ENCODE results near the gene TCP1. TPM values are rescaled to one million over a fixed set of nuclear protein-coding genes. Genes with fewer than 3 reads are reported as not detected.

Gene TCP1
- total and polyA plus RNA-seq, 2 donors (not counting 3 experiments of a cell fraction or from before 2014, with no cell fraction given): 168 to 302 TPM

GRCh38 chr6:159830501-159831372 is 41.3 kb upstream of the TCP1 start:
- Histone ChIP-seq H3K27me3 (ENCODE audit: control insufficient read depth in 2 of 2, insufficient read depth in 2 of 2, low read length in 2 of 2) (no peaks in the 10 kb centered on the region), H3K4me1 (ENCODE audit: control insufficient read depth, extremely low read depth, insufficient read depth, low read length) (peaks cover 5% of the 10 kb centered on the region), H3K9me3 (replicated peaks; ENCODE audit: control insufficient read depth, insufficient read depth, low read length) (no peaks in the 10 kb centered on the region), H3K4me3 (replicated peaks in 1 of 3; ENCODE audit: insufficient read depth in 1 of 3, low read depth in 1 of 3, low read length in 3 of 3) (no peak overlapping the region), H3K4me2 (ENCODE audit: insufficient read depth, low read length) (no peak overlapping the region), H3K79me2 (ENCODE audit: control insufficient read depth, insufficient read depth, low read length) (no peaks in the 10 kb centered on the region), H3K9me1 (replicated peaks; ENCODE audit: control insufficient read depth, extremely low read depth, insufficient read depth, low read length) (no peaks in the 10 kb centered on the region), H3K27ac (ENCODE audit: insufficient read depth, low read depth, low read length) (no peak overlapping the region), H3K36me3 (ENCODE audit: control insufficient read depth in 2 of 2, extremely low read depth in 1 of 2, insufficient read depth in 2 of 2, low read length in 2 of 2) (no peaks in the 10 kb centered on the region), H3K9ac (replicated peaks; ENCODE audit: extremely low read depth, insufficient read depth, low read length) (no peak overlapping the region), H4K20me1 (replicated peaks; ENCODE audit: control insufficient read depth, extremely low read depth, insufficient read depth, low read length) (no peaks in the 10 kb centered on the region), H2AFZ (ENCODE audit: low read depth, low read length) (no peak overlapping the region)
- intact Hi-C loops (cut with micrococcal nuclease): no loop called here
- POLR2A ChIA-PET: no interaction called here
- no peak for DNase-seq (ENCODE audit: low read depth, low spot score)
- BruUV-seq (replicated peaks): no TSS peak
- TF ChIP-seq EZH2 (IDR thresholded peaks at IDR 0.05; ENCODE audit: borderline replicate concordance, low read depth, low read length, severe bottlenecking) (no peak), POLR2A (IDR thresholded peaks at IDR 0.05; ENCODE audit: low read depth, low read length) (no peak), MYC (IDR thresholded peaks at IDR 0.05; ENCODE audit: low read depth, low read length) (no peak), JUN (IDR thresholded peaks at IDR 0.05; ENCODE audit: borderline replicate concordance, insufficient read depth, insufficient read length, low read depth) (no peak), POLR2AphosphoS5 (IDR thresholded peaks at IDR 0.05; ENCODE audit: insufficient read depth, low read depth, low read length) (no peak), CTCF (IDR thresholded peaks at IDR 0.05; ENCODE audit: extremely low read depth in 1 of 2, insufficient read depth in 1 of 2, low read depth in 1 of 2, low read length in 2 of 2) (no peak), MAX (IDR thresholded peaks at IDR 0.05; ENCODE audit: insufficient read depth, insufficient read length) (no peak), FOS (IDR thresholded peaks at IDR 0.05; ENCODE audit: borderline replicate concordance, insufficient read depth, low read length) (no peak), GATA2 (IDR thresholded peaks at IDR 0.05; ENCODE audit: insufficient read depth, insufficient read length, low read depth, low read length) (no peak)
- FAIRE-seq: no peak
- CTCF ChIA-PET: interaction anchor here (1.2 kb wide), 1 partner anchor 19 kb away, joined by 3 read pairs; no protein-coding TSS in a partner anchor
- dilution Hi-C loops (cut with MboI; ENCODE audit: extremely low pct_ligation_motif_present, low sequenced_read_pairs): no loop called here
